ENCODE results near the gene MEIS2.

The MEIS2 gene

GRCh38 chr15:36959746-36960145 lies 140.6 kb downstream of the MEIS2 start:
- DNase-seq: no peak

- no peak for DNase-seq
Observed at GRCh38 chr15:36958606-36959005, 141.7 kb downstream of the MEIS2 start.

- no peak for DNase-seq
Observed at GRCh38 chr15:36954486-36954885, 145.9 kb downstream of the MEIS2 start.

GRCh38 chr15:36953346-36953745 lies 147.0 kb downstream of the MEIS2 start:
- no peak for DNase-seq

- DNase-seq: no peak
Observed at GRCh38 chr15:36951731-36952247, 148.6 kb downstream of the MEIS2 start.

GRCh38 chr15:36950371-36950770 lies 150.0 kb downstream of the MEIS2 start:
- no peak for DNase-seq

- DNase-seq: no peak
Observed at GRCh38 chr15:36948982-36949381, 151.4 kb downstream of the MEIS2 start.

GRCh38 chr15:36947035-36947719 lies 153.2 kb downstream of the MEIS2 start:
- DNase-seq: no peak

- DNase-seq: no peak
Observed at GRCh38 chr15:36944442-36944841, 155.9 kb downstream of the MEIS2 start.

- DNase-seq: no peak
Observed at GRCh38 chr15:36943508-36944361, 156.6 kb downstream of the MEIS2 start.

GRCh38 chr15:36942248-36942827 lies 158.0 kb downstream of the MEIS2 start:
- no peak for DNase-seq

GRCh38 chr15:36941798-36942197 lies 158.6 kb downstream of the MEIS2 start:
- no peak for DNase-seq

GRCh38 chr15:36940636-36941260 lies 159.6 kb downstream of the MEIS2 start:
- DNase-seq: no peak

GRCh38 chr15:36940219-36940618 lies 160.1 kb downstream of the MEIS2 start:
- no peak for DNase-seq

- no peak for DNase-seq
Observed at GRCh38 chr15:36938764-36939163, 161.6 kb downstream of the MEIS2 start.

- no peak for DNase-seq
Observed at GRCh38 chr15:36938131-36938530, 162.2 kb downstream of the MEIS2 start.

GRCh38 chr15:36936613-36937012 lies 163.7 kb downstream of the MEIS2 start:
- no peak for DNase-seq

GRCh38 chr15:36933255-36933990 lies 166.9 kb downstream of the MEIS2 start:
- DNase-seq: no peak

GRCh38 chr15:36932070-36932469 lies 168.3 kb downstream of the MEIS2 start:
- DNase-seq: no peak

- no peak for DNase-seq
Observed at GRCh38 chr15:36931434-36931833, 168.9 kb downstream of the MEIS2 start.

- DNase-seq: no peak
Observed at GRCh38 chr15:36926427-36926825, 173.9 kb downstream of the MEIS2 start.

- no peak for DNase-seq
Observed at GRCh38 chr15:36925653-36926426, 174.5 kb downstream of the MEIS2 start.

All from CD4-positive, alpha-beta T cell treated with Interleukin-15 for 1 hour (primary cell).